GM18858 (cell line): Measurements from ENCODE around the gene SH3D19.
"Not testable (repeated sequence)": the region's sequence is repeated elsewhere in the genome, so short reads cannot be mapped to it uniquely, and the experiment has no call there.

Source experiments
- ATAC-seq: cut with Tn5 transposase; IDR thresholded peaks from one replicate; pipeline ENCODE4 v1.9.1; 2021; ENCODE audit not compliant: unreplicated experiment

The SH3D19 gene

DNA sequence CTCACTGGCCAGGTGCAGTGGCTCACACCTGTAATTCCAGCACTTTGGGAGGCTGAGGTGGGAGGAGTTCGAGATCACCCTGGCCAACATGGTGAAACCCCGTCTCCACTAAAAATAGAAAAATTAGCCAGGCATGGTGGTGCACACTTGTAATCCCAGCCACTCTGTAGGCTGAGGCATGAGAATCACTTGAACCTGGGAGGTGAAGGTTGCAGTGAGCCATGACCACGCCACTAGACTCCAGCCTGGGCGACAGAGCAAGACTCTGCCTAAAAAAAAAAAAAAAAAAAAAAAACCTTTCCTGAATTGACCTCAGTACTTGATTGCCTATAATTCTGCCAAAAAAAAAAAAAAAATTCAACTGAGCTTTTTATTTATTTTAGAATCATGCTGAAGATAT is 3.2 kb downstream of the SH3D19 start:
- not testable (repeated sequence) for ATAC-seq

DNA sequence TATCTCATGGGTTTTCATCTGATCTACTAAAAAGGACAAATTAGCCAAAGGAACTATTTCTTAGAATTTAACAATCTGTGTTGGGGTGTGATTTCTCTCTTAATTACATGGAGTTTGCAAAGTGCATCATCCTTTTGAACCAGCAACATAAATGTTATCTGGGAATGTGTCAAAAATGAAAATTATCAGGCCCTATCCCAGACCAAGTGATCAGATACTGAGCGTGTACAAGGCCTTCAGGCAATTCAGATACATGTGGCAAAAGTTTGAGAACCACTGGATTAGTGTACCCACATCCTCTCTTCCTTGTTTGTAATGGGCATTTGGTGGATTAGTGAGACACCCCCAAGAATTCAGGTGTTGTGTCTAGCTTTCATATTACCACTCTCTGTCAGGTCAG is 3.8 kb downstream of the SH3D19 start:
- no peak for ATAC-seq

DNA sequence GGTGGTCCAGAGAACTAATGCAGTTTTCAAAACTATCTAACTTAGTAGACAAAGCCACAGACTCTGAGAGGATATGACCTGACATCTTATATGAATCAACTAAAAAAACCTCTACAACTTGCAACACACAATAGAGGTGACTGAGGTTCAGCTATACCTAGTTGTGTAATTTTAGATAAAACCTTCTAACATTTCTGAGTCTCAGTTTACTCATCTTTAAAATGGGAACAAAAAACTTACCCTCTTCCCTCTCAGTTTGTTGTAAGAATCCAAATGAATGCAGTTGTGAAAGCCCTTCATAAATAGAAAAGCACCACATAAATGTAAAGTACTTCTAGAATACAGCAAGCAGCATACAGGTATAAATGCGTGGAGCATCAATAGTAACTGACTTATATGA is 5.9 kb downstream of the SH3D19 start:
- no peak for ATAC-seq

DNA sequence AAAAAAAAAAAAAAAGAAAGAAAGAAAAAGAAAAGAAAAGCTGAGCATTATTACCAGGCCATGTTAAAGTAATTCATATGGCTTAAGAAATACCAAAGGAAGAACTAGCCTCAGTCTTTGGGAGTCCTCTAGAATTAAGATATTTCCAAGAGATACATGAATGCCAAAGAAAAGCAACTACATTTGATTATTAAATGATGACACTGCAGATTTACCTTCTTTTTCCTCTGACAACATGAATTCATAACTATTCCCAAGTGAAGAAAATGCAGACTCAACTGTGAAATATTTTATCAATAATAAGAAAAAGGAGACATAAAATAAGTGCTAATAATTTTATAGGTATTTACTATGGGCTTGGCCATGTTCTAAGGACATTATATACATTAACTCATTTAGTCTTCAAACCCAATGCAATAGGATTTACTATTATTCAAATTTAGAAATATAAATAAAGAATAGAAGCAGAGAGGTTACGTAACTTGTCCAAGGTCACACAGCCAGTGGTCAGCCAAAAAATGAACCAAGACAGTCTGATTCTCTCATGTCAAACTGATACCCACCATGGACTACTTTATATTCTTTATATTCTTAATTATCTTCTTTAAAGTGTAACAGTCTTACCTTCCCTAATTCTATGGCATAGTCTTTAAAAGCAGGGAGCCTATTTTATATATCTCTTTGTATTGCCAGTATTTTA is 6.9 kb downstream of the SH3D19 start:
- ATAC-seq, result no peak

DNA sequence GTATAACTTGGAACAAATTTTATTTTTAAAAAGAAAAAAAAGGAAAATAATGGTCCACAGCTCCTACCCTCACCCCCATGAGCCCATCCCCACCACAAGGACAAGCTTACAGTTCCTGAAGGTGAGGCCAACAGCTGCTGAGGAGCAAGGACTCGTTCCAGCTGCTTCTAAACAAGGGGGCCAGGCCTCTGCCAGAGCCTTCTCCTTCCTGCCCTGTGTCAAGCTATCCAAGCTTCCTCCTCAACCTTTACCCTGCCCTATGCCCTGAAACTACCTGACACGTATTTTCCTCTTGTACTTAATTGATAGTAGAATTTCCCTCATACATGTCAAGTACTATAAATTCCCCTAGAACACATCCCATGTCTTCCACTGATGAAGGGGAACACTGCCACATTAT is 8.8 kb downstream of the SH3D19 start:
- ATAC-seq, result no peak

DNA sequence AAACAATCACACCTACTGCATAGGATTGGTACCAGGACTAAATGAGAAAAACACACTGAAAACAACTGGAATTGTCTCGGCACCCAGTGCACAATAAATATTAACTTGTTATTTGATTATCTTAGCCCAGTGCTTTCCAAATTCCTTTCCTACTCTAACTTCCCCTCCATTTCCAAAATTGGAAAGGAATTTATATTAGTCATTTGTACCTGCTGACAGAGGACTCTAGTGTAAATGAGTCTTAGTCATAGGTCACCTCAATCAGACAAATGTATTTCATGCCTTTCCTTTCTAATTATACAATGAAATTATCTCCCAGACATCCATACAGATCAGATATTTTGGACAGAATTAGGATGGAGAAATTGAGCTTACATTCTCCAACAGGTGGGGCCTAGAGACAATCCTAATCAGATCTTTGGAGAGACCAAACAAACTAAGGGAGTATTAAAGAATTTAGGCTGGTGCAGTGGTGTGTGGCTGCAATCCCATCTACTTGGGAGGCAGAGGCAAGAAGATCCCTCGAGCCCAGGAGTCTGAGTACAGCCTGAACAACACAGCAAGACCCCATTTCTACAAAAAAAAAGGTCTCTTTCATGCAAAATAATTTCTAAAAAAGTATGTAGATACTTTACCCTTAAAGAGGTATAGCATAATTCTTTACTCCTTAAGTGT is 10.1 kb downstream of the SH3D19 start:
- no peak for ATAC-seq

DNA sequence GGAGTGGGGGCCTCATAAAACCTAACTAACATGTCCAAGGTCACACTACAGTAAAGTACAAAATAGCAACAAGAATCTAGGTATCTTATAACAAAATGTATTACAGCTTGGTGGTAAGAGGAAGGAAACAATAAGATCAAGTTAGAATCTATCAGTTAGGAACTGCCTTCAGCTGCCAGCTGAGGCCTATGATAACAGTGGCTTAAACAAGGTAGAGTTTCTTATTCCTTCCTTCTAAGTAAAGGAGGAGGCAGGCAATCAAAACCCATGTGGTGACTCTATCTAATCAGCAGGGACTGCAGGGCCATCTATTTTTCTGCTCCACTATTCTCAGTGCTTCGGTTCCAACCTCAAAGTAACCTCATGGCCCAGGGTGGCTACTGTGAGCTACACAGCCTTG is 10.9 kb downstream of the SH3D19 start:
- ATAC-seq, result no peak

DNA sequence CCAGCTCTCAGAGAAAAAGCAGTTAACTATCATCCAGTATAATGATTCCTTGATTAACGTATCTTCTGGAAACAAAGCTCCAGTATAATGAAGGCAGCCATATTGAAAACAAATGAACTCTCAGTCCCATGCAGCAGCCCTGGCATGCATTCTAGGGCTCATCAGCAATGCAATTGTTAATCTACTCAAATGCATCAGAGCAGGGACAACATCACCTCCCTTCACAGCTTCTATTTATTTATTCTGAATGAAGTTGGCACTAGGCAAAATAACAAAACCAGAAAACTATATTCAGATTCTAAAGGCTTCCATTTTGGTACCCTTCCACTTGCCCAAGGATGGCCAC is 11.4 kb downstream of the SH3D19 start:
- no peak for ATAC-seq

DNA sequence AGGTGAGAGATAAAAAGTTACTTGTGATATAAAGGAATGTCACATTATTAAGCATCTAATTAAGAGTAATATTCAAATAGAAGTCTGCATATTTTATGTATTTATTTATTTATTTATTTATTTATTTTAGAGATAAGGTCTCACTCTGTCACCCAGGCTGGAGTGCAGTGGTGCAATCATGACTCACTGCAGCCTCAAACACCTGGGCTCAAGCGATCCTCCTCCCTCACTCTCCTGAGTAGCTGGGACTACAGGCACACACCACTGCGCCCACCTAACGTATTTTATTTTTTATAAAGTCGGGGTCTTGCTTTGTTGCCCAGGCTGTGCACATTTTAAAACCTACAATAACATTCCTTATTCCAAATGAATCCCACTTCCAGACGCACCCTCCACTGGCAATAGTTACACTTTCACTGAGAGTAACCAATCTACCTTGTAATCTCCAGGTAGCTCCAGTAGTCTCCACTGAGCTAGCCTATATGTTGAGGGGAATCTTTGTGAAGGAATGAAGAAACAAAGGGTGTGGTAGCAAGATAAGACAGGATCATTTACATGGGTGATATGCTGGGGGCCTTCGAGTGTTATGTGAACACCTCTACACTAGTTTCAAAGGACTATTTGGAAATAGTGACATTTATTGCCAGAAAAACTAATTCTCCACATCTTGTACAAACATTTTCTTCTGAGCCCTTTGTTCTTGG is 11.9 kb downstream of the SH3D19 start:
- no peak for ATAC-seq

DNA sequence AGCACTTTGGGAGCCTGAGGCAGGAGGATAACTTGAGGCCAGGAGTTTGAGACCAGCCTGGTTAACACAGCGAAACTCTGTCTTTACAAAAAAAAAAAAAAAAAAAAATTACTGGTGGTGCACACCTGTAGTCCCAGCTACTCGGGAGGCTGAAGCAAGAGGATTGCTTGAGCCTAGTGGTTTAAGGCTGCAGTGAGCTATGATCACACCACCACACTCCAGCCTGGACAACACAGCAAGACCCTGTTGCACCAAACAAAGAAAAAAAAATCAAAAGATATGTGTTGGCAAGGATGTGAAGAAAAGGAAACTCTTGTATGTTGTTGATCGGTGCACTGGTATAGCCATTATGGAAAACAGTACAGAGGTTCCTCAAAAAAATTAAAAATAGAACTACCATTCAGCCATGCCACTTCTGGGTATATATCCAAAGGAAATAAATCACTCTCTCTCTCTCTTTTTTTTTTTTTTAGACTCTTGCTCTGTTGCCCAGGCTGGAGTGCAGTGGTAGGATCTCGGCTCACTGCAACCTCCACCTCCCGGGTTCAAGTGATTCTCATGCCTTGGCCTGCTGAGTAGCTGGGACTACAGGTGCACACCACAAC is 15.2 kb downstream of the SH3D19 start:
- ATAC-seq, result no peak

DNA sequence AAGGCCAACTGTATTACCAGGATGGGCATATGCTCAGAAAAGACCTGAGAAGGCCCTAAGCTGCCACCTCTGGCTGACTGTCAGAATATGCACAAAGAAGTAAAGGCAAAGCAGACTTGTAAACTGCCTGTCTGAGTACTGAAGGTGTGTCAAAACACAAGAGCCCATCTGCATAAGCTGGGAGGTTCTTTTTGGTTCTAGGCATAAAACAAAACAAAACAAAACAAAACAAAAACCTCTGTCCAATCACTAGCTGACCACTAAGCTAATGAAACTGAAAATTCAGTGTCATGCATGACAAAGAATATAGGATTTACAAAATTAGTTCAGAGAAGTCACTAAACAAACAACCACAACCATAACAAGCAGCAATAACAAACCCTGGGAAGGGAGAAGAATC is 20.6 kb downstream of the SH3D19 start:
- peak; percentile 86 for ATAC-seq

DNA sequence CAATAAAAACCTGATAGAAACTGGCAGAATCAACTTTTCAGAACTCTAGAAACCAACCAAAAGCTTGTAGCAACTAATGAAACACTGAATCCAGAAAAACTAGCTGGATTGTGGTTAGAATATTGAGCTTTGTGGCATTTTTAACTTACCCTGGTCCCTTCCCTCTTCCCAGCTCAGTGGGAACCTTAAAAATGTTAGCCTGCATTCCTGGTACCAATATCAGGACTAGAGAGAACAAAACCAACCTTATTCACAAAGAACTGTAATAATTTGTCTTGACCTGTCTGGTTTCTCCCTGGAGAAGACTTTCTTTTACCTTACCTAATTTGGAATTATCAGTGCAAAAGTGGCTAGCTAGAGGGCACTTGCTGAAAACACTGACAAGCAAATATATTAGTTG is 21.2 kb downstream of the SH3D19 start:
- no peak for ATAC-seq

DNA sequence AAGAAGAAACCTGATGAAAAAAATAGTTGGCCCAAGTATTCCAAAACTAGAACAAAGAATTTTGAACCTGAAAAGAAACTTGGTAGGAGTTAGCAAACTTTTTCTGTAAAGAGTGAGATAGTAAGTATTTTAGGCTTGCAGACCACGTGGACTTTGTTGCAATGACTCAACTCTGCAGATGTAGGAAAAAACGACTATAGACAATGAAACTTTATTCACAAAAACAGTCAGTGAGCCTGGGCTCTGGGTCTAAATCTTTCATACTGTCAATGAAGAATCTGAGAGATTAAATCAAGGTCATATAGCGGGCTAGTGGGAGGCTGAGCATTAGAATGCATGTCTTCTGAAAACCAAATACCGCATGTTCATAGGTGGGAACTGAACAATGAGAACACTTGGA is 23.0 kb downstream of the SH3D19 start:
- no peak for ATAC-seq

DNA sequence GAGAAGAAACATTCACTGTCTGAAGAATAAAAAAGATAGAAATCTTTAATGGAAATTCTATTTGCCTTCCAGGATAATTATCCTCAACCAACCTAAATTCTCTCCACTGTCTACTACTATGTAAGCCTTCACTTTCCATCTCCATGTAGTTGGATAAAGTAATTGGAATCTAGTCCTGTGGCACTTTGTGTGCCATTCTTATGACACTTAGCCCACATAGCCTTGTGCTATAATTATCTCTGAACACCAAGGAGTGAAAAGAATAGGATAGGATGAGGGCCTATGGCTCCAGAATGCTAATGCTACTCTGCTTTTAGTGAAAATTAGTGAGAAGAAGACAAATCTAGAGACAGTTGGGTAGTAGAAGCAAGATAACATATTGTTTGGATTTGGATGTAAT is 28.2 kb downstream of the SH3D19 start:
- no peak for ATAC-seq

DNA sequence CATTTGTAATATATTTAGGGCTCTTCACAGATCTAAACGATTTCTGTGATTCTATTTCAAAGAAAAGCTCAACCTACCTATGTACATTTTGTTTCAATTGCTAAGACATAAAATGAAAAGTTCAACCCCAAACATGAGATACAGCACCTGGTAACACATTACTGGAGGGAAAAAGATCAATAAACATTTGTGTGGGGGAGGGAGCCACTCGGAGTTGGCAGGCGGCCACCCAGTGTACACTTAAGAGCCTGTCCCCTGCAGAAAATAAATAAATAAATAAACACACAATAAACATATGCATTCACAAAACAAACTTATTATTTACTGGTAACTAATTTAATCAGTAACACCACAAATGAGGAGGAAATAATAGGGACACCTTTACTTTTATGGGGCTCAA is 29.2 kb downstream of the SH3D19 start:
- ATAC-seq, result no peak

DNA sequence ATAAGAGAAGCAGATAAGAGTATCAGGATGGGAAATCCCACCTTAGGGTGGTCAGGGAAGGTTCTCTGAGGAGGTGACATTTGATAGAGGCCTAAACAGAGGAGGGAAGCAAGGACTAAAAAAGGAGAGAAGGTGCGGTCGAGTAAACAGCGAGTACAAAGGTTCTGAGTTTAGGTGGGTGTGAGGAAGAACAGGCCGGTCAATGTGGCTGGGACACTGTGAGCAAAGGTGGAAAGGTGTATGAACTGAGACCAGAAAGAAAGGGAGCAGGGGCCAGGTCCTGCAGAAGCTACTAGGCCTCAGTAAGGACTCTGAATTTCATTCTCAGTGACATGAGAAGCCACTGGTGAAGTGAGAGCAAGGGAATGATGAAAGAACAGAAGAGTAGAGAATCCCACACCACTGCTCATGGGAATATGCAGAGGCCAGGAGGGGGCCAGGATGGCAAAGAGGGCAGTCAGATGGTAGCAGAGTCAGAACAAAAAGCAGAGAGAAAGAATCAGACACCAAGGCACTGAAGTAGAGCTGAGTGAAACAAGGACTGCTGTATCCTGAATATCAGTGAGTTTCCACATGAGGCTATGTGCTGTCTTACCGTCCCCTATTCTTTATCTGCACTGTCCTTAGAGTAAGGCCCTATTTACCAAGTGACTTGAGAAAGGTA is 30.4 kb downstream of the SH3D19 start:
- ATAC-seq, result no peak

DNA sequence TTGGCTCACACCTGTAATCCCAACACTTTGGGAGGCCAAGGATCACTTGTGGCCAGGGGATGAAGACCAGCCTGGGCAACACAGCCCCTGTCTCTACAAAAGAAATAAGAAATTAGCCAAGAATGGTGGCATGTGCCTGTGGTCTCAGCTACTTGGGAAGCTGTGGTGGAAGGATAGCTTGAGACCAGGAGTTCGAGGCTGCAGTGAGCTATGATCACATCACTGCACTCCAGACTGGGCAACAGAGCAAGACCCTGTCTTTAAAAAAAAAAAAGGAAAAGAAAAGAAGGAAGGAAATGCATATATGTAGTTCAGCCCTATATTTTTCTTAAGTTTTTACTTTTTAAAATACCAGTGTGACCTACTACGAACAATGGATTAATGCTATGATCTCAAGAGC is 33.4 kb downstream of the SH3D19 start:
- ATAC-seq, result no peak

DNA sequence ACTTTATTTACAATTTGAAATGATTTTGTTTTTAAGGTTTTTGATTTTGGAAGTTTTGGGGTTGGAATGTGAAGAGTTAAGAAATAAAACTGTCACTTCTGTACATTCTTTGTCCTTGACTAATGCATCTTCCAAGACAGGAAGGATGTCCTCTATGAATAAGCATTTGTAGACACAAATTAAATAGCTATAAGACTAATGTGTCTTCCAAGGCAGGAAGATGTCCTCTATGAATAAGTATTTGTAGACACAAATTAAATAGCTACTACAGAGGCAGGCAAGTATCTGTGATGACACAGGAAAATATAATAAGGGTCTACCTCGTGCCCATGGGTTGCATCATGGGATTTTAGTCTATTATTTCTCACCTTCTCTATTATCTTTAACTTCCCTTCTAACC is 33.9 kb downstream of the SH3D19 start:
- ATAC-seq, result no peak

DNA sequence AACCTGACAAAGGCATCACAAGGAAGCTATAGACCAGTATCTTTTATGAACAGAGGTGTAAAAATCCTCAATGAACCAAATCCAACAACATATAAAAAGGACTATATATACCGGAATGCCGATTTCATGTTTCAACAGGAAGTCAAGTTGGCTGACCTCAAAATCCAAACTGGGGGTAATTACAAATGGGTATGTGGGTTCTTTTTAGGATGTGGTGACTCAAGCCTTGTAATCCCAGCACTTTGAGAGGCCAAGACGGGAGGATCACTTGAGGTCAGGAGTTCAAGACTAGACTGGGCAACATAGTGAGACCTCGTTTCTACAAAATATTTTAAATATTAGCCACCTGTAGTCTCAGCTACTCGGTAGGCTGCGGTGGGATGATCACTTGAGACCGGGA is 38.0 kb downstream of the SH3D19 start:
- no peak for ATAC-seq

DNA sequence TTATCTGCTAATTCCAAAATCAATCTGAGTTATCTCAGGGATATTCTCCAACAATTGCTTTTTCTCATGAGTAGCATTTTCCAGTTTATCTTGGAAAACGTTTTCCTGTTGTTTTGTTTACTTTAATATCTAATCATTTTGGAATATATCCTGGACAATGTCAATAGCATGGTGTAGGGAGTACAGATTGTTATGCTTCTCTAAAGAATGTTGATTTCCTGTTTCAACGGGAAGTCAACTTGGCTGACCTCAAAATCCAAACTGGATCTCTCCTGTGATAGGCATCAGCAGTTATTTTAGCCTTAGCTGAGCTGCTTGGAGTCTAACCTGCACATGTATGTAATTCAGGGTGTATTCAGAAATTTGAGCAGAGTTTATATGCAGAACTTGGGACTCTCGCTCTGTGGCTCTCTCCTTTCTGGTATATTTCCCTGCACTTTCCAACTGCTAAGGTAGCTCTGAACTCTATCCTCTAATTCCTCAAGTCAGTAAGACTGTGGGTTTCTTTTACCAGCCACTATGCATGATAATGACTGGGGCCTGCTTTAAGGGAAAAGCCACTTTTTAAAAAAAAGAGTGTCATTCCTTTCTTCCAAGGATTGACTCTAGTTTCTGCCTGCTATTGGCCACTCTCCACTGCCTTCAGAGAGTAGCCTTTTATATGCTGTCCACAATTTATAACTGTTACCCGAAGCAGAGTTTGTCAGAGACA is 40.7 kb downstream of the SH3D19 start:
- no peak for ATAC-seq
